Measurements from ENCODE around the gene COG5. TPM values are rescaled to one million over a fixed set of nuclear protein-coding genes. Genes with fewer than 3 reads are reported as not detected.

COG5 gene
- total RNA-seq, 1 donor from 2014 or later: 37.2 TPM

DNA sequence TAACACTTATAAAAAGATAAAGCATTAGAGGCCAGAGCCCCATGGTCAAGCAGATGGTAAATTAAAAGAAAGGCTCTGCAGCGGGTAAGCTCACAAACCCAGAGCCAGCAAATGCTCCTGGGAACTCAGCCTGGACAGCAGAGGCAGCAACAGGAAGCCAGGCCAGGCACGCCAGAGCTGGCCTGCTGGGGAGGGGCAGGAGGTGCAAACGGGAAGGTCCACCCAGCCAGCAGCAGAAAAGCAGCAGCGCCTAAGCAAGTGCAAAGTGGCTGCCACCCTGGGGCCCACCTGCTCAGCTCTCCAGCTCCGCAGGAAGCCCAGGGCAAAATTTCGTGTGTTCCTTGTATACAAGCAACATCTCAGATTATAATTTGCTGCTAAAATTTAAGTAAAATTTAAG lies 176.6 kb downstream of the COG5 start:
- peaks cover 3% of the 10 kb centered on the region for H3K36me3 Mint-ChIP-seq
- no peak for DNase-seq (ENCODE audit: extremely low spot score, unreplicated experiment)
- H3K27me3 Mint-ChIP-seq: no peaks in the 10 kb centered on the region
- no peak overlapping the region for H3K4me3 Mint-ChIP-seq
- TF ChIP-seq, protein P1, sequence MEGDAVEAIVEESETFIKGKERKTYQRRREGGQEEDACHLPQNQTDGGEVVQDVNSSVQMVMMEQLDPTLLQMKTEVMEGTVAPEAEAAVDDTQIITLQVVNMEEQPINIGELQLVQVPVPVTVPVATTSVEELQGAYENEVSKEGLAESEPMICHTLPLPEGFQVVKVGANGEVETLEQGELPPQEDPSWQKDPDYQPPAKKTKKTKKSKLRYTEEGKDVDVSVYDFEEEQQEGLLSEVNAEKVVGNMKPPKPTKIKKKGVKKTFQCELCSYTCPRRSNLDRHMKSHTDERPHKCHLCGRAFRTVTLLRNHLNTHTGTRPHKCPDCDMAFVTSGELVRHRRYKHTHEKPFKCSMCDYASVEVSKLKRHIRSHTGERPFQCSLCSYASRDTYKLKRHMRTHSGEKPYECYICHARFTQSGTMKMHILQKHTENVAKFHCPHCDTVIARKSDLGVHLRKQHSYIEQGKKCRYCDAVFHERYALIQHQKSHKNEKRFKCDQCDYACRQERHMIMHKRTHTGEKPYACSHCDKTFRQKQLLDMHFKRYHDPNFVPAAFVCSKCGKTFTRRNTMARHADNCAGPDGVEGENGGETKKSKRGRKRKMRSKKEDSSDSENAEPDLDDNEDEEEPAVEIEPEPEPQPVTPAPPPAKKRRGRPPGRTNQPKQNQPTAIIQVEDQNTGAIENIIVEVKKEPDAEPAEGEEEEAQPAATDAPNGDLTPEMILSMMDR (conservative IDR thresholded peaks at IDR 0.05): no peak
- H3K4me1 Mint-ChIP-seq (ENCODE audit: unreplicated experiment): peaks cover 31% of the 10 kb centered on the region
- no peak overlapping the region for H3K27ac Mint-ChIP-seq
- no peaks in the 10 kb centered on the region for H3K9me3 Mint-ChIP-seq

DNA sequence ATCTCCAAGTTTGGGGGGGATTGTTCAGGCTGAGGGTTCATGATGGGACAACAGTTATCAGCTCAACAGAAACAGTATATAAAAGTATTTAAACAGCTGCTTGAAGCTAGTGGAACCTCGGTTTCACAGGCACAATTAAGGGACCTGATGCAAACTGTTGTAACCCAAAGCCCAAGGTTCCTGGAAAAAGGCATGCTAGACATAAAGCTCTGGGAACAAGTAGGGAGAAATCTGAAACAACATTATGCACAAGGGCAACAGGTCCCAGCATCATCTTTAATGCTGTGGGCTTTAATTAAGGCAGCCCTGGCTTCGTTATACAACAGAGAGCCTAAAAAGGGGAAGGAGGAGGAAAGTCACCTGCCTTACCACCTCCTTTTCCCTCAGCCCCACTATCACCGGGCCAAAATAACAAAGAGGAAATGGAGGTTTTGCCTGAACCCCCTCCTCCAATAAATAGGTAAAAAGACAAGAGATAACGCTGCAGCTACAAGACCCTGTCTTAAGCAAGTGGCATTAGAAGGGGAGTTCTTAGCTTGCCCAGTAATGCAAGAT lies 177.1 kb downstream of the COG5 start:
- H3K27me3 Mint-ChIP-seq: no peaks in the 10 kb centered on the region
- peaks cover 31% of the 10 kb centered on the region for H3K4me1 Mint-ChIP-seq (ENCODE audit: unreplicated experiment)
- H3K27ac Mint-ChIP-seq: no peak overlapping the region
- DNase-seq (ENCODE audit: extremely low spot score, unreplicated experiment): no peak
- no peaks in the 10 kb centered on the region for H3K9me3 Mint-ChIP-seq
- H3K36me3 Mint-ChIP-seq: peaks cover 3% of the 10 kb centered on the region
- no peak overlapping the region for H3K4me3 Mint-ChIP-seq
- TF ChIP-seq, protein P1 (conservative IDR thresholded peaks at IDR 0.05): no peak

DNA sequence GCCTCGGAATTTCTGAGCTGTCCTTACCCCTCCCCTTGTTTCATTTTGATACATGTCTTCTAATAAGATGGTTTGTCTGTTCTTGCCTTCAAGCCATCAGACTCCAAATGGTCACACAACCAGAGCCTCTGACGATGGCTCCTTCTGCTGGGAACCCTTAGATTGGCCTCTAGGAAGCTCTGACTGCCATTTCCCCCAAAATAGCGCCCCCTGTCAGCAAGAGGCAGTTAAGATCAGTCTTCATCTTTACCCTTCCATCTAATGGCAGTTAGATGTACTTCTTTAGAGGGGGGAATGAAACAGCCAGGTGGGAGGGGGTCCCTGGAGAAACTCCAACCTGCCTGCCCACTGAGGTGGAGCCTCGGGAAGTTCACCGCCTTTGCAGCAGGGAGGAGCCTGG lies 179.7 kb downstream of the COG5 start:
- no peak overlapping the region for H3K27ac Mint-ChIP-seq
- H3K27me3 Mint-ChIP-seq: no peaks in the 10 kb centered on the region
- DNase-seq (ENCODE audit: extremely low spot score, unreplicated experiment): no peak
- H3K4me3 Mint-ChIP-seq: no peak overlapping the region
- TF ChIP-seq, protein P1 (conservative IDR thresholded peaks at IDR 0.05): no peak
- H3K36me3 Mint-ChIP-seq: peaks cover 3% of the 10 kb centered on the region
- peaks cover 17% of the 10 kb centered on the region for H3K4me1 Mint-ChIP-seq (ENCODE audit: unreplicated experiment)
- no peaks in the 10 kb centered on the region for H3K9me3 Mint-ChIP-seq

DNA sequence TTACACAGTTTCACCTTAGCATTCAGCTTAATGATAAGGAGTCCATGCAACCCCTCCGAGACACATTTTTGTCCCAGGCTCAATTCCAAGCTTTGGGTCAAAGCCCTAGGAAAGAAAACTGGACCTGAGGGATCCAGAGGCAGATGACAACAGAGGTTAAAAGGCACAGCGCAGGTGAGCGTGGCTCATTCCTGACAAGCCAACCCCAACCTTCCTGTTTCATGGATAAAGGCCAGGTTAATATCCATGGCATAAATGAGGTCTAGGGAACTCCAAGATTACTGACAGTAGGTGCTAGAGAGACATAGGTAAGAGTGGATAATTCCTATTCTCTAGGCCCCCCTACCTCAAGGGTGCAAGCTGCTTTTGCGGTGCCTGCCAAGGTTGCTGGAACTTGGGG lies 180.5 kb downstream of the COG5 start:
- peaks cover 3% of the 10 kb centered on the region for H3K36me3 Mint-ChIP-seq
- no peak overlapping the region for H3K27ac Mint-ChIP-seq
- no peaks in the 10 kb centered on the region for H3K9me3 Mint-ChIP-seq
- TF ChIP-seq, protein P1 (conservative IDR thresholded peaks at IDR 0.05): no peak
- peaks cover 17% of the 10 kb centered on the region for H3K4me1 Mint-ChIP-seq (ENCODE audit: unreplicated experiment)
- H3K4me3 Mint-ChIP-seq: no peak overlapping the region
- no peak for DNase-seq (ENCODE audit: extremely low spot score, unreplicated experiment)
- H3K27me3 Mint-ChIP-seq: no peaks in the 10 kb centered on the region

DNA sequence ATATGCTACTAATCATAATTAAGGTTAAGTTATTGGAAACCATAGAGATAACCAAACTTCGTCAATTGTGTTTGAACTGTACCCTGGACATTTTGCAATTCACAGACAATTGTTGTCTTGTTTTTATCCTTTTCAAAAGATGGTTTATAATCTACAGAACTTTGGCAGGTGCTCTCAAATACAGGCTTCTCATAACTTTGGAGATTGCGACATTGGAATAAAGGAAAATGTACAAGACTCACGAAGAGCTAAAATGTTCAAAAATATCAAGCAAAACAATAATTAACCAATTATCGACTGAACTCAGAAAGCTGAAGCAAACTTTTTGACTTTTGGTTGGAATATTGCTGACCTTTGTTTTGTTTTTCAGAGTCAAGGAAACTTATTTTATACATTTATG lies 182.3 kb downstream of the COG5 start:
- DNase-seq (ENCODE audit: extremely low spot score, unreplicated experiment): no peak
- TF ChIP-seq, protein P1 (conservative IDR thresholded peaks at IDR 0.05): no peak
- Mint-ChIP-seq H3K4me1 (ENCODE audit: unreplicated experiment) (peaks cover 4% of the 10 kb centered on the region), H3K4me3 (no peak overlapping the region), H3K36me3 (peaks cover 3% of the 10 kb centered on the region), H3K27ac (no peak overlapping the region), H3K27me3 (no peaks in the 10 kb centered on the region), H3K9me3 (no peaks in the 10 kb centered on the region)

DNA sequence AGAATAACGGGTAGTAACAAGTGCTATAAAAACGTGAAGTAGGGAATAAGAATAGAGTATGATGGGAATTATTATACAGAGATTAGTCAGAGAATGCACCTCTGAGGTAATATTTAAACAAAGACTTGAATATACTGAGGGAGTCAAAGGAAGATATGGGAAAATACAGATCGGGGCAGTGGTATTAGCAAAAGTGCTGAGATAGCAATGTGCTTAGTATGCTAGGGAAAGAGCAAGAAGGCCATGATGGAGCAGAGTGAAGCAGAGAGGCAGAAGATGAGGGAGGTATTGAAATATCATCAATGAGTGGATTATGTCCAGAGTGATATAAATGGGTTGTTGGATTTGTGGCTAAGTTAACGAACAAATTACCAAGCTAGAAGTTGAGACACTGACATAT lies 190.4 kb downstream of the COG5 start:
- Mint-ChIP-seq H3K36me3 (no peaks in the 10 kb centered on the region), H3K27me3 (no peaks in the 10 kb centered on the region), H3K9me3 (no peaks in the 10 kb centered on the region), H3K27ac (no peak overlapping the region), H3K4me1 (ENCODE audit: unreplicated experiment) (no peaks in the 10 kb centered on the region), H3K4me3 (no peak overlapping the region)
- TF ChIP-seq, protein P1 (conservative IDR thresholded peaks at IDR 0.05): no peak
- no peak for DNase-seq (ENCODE audit: extremely low spot score, unreplicated experiment)

Data from type B pancreatic cell (in vitro differentiated cells).